Ishikawa (cell line): ENCODE measurements around the gene KLK8.

Experiments used
- CEBPB ChIP-seq: IDR thresholded peaks from 2 replicates; pipeline ENCODE4 v1.6.1; 2012
- CREB1 ChIP-seq: IDR thresholded peaks from 2 replicates; pipeline ENCODE4 v1.6.1; 2012; ENCODE audit warnings: low read depth
- EGR1 ChIP-seq: IDR thresholded peaks from 2 replicates; pipeline ENCODE4 v1.6.1; 2012
- EP300 ChIP-seq: IDR thresholded peaks from 2 replicates; pipeline ENCODE4 v1.6.1; 2012; ENCODE audit warnings: borderline replicate concordance
- FOXM1 ChIP-seq: IDR thresholded peaks from 2 replicates; pipeline ENCODE4 v1.6.1; 2012; ENCODE audit warnings: low read depth, borderline replicate concordance
- MAX ChIP-seq: IDR thresholded peaks from 2 replicates; pipeline ENCODE4 v1.6.1; 2012
- NFIC ChIP-seq: IDR thresholded peaks from 2 replicates; pipeline ENCODE4 v1.6.1; 2012
- RAD21 ChIP-seq: IDR thresholded peaks from 2 replicates; pipeline ENCODE4 v1.6.1; 2012; ENCODE audit warnings: low read depth
- REST ChIP-seq: IDR thresholded peaks from 2 replicates; pipeline ENCODE4 v1.6.1; 2012; ENCODE audit warnings: low read depth, mild to moderate bottlenecking
- TAF1 ChIP-seq: IDR thresholded peaks from 2 replicates; pipeline ENCODE4 v1.6.1; 2012; ENCODE audit warnings: low read depth, mild to moderate bottlenecking
- TCF12 ChIP-seq: IDR thresholded peaks from 2 replicates; pipeline ENCODE4 v1.6.1; 2012; ENCODE audit warnings: low read depth
- TEAD4 ChIP-seq: IDR thresholded peaks from 2 replicates; pipeline ENCODE4 v1.6.1; 2012
- YY1 ChIP-seq: IDR thresholded peaks from 2 replicates; pipeline ENCODE4 v1.6.1; 2012; ENCODE audit warnings: low read depth
- ZBTB7A ChIP-seq: IDR thresholded peaks from 2 replicates; pipeline ENCODE4 v1.6.1; 2012; ENCODE audit warnings: low read depth
- TF ChIP-seq, protein P1 (sequence below): IDR thresholded peaks from 2 replicates; pipeline ENCODE4 v1.6.1; 2012

KLK8 gene, protein sequence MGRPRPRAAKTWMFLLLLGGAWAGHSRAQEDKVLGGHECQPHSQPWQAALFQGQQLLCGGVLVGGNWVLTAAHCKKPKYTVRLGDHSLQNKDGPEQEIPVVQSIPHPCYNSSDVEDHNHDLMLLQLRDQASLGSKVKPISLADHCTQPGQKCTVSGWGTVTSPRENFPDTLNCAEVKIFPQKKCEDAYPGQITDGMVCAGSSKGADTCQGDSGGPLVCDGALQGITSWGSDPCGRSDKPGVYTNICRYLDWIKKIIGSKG

DNA sequence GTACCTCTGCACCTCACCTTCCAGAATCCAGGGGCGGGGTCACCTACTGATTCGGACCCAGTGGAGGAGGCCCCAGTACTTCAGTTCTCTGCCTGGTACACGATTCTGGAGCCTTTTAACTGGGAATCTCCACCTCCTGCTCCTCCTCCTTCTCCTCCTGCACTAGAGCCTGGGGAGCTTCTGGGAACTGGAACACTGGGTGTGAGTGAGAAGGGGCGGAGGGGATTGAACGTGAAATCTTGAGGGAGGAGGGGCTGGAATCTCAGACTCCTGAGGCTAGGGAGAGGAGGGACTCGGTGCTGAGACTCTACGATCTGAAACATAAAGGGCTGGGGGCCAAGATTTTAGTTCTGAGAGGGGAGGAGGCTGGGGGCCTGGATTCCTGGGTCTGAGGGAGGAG, at the start of gene KLK8:
Gene KLK8, minus strand, starts transcription at position 90 of the 400 bp plus-strand sequence. CDS start 437 bp downstream, outside the sequence.
- no peak for TF ChIP-seq NFIC
- TF ChIP-seq TEAD4, result no peak
- TF ChIP-seq YY1, result no peak
- TF ChIP-seq EP300, result no peak
- TF ChIP-seq TCF12, result no peak
- no peak for TF ChIP-seq ZBTB7A
- TF ChIP-seq RAD21, result no peak
- TF ChIP-seq MAX, result no peak

DNA sequence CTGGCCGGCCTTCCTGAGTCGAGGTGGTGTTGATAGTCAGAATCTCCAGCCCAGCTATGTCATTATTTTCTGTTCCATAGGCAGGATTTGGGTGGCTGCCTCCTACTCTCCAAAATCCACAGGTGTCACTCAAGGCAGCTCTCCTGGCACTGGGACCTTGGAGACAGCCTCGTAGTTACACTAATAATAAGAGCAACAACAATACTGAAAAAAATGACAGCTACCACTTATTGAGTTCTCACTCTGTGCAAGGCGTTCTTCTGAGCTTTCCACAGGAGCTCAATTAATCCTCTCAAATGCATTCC, 45.6 kb upstream of the KLK8 start:
- TF ChIP-seq CEBPB (no peak), MAX (no peak), ZBTB7A (no peak), FOXM1 (no peak), RAD21 (no peak), NFIC (no peak), EGR1 (no peak), TEAD4 (no peak), EP300 (no peak), REST (no peak), YY1 (no peak), TAF1 (no peak), CREB1 (no peak), TCF12 (no peak)
- TF ChIP-seq, protein P1, sequence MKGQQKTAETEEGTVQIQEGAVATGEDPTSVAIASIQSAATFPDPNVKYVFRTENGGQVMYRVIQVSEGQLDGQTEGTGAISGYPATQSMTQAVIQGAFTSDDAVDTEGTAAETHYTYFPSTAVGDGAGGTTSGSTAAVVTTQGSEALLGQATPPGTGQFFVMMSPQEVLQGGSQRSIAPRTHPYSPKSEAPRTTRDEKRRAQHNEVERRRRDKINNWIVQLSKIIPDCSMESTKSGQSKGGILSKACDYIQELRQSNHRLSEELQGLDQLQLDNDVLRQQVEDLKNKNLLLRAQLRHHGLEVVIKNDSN, result no peak

DNA sequence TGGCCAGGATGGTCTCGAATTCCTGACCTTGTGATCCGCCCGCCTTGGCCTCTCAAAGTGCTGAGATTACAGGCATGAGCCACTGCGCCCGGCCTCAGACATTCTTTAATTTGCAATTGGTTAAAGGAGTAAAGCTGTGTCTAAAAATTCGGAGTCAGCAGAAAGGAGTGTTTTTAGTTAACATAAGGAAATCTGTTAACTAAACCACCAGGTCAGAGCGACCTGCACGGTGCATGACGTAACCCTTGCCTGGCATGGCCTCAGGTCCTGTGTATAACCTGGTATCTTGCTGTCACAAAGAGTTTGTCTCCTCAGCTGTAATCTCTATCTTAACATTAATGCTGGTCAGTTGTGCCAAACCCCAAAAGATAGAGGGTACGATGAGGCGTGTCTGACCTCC, 42.9 kb upstream of the KLK8 start:
- TF ChIP-seq FOXM1 (no peak), MAX (no peak), TCF12 (no peak), EGR1 (no peak), ZBTB7A (no peak), EP300 (no peak)

- TF ChIP-seq, protein P1, result no peak
- TF ChIP-seq TCF12 (no peak), CREB1 (no peak), RAD21 (no peak), ZBTB7A (no peak), TEAD4 (no peak), CEBPB (no peak), REST (no peak), YY1 (no peak), FOXM1 (no peak), NFIC (no peak), TAF1 (no peak), EGR1 (no peak), MAX (no peak), EP300 (no peak)
Measured at GRCh38 chr19:51043497-51043896, 42.1 kb upstream of the KLK8 start.

GRCh38 chr19:51040151-51040550, 38.7 kb upstream of the KLK8 start:
- no peak for TF ChIP-seq REST
- no peak for TF ChIP-seq TCF12
- no peak for TF ChIP-seq ZBTB7A
- no peak for TF ChIP-seq MAX
